ENCODE data around the gene CTBP1. TPM values are rescaled to one million over a fixed set of nuclear protein-coding genes. Genes with fewer than 3 reads are reported as not detected.

The CTBP1 gene
- total and polyA plus RNA-seq, 2 donors (not counting 1 experiment from before 2014, with no cell fraction given), result 212 to 343 TPM

DNA sequence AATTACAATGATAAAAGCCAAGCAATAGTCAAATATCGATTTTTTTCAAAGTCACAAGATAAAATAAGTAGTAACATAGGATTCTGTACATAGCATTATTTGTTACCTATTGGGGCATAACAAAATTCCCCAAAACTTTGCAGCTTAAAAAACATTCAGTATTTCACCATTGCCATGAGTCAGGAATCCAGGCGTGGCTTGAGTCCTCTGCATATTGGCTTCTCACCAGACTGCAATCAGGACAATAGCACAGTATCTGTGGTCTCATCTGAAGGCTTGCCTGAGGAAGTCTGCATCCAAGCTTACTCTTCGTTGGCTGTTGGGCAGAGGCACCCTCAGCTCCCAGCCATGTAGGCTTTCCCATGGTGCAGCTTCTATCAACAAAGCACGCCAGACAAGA is 6.2 kb upstream of the CTBP1 start:
- ChIA-PET CTCF (interaction anchor here (1.2 kb wide), 1 partner anchor 13 kb away, joined by 3 read pairs; no protein-coding TSS in a partner anchor), POLR2A (no interaction called here)
- H3K4me1 ChIP-seq (ENCODE audit: control insufficient read depth in 2 of 2, insufficient read depth in 2 of 2, low read length in 2 of 2), result peaks cover 11 to 18% of the 10 kb centered on the region in 2 donors
- Mint-ChIP-seq H3K27ac (no peak overlapping the region), H3K9me3 (ENCODE audit: insufficient read depth) (peaks cover 2% of the 10 kb centered on the region), H3K27me3 (no peaks in the 10 kb centered on the region), H3K4me1 (peaks cover 39% of the 10 kb centered on the region), H3K4me3 (no peak overlapping the region)
- peaks cover 78% of the 10 kb centered on the region for H3K79me2 ChIP-seq (ENCODE audit: control insufficient read depth, insufficient read depth, low read length)
- TF ChIP-seq CTCF (IDR thresholded peaks at IDR 0.05) (no peak), EZH2 (IDR thresholded peaks at IDR 0.05; ENCODE audit: borderline replicate concordance, insufficient read depth, low read depth, low read length, poor library complexity, severe bottlenecking) (no peak)
- WGBS (ENCODE audit: insufficient coverage), result 100% methylated on average over 2 of the region's 4 CpGs
- no peak for DNase-seq
- H2AFZ ChIP-seq (ENCODE audit: insufficient read depth, low read depth, low read length, poor library complexity, severe bottlenecking), result no peak overlapping the region
- no peaks in the 10 kb centered on the region for H4K20me1 ChIP-seq (ENCODE audit: control insufficient read depth, insufficient read depth, low read length, poor library complexity, severe bottlenecking)
- H3K27ac ChIP-seq (ENCODE audit: low read length in 2 of 2), result no peak overlapping the region
- no peak overlapping the region for H3K9ac ChIP-seq (ENCODE audit: low read length)
- no peak overlapping the region for H3K4me3 ChIP-seq (ENCODE audit: control extremely low read depth in 1 of 5, extremely low read depth in 1 of 5, insufficient read depth in 1 of 5, low read depth in 2 of 5, low read length in 4 of 5)
- ATAC-seq (ENCODE audit: low read depth), result no peak
- intact Hi-C loops (cut with micrococcal nuclease), result no loop called here
- H3K36me3 ChIP-seq (replicated peaks in 1 of 2; ENCODE audit: control extremely low read depth in 1 of 2, control insufficient read depth in 1 of 2, extremely low read depth in 1 of 2, insufficient read depth in 2 of 2, low read length in 1 of 2), result peaks cover 0 to 3% of the 10 kb centered on the region in 2 experiments
- no peaks in the 10 kb centered on the region for H3K27me3 ChIP-seq (replicated peaks in 1 of 4; ENCODE audit: control extremely low read depth in 1 of 4, control insufficient read depth in 3 of 4, insufficient read depth in 4 of 4, low read length in 3 of 4)
- no peak overlapping the region for H3K4me2 ChIP-seq (replicated peaks; ENCODE audit: low read depth, low read length, poor library complexity, severe bottlenecking)
- peaks cover 0 to 4% (median 3%) of the 10 kb centered on the region in 3 donors for H3K9me3 ChIP-seq (ENCODE audit: control extremely low read depth in 1 of 3, control insufficient read depth in 2 of 3, insufficient read depth in 1 of 3, low read length in 2 of 3)

GRCh38 chr4:1253831-1254230 is 4.9 kb upstream of the CTBP1 start:
- no peak overlapping the region for H3K9ac ChIP-seq (ENCODE audit: low read length)
- H3K9me3 Mint-ChIP-seq (ENCODE audit: insufficient read depth), result peaks cover 2% of the 10 kb centered on the region
- ATAC-seq (ENCODE audit: low read depth), result no peak
- WGBS (ENCODE audit: insufficient coverage), result 86% methylated on average over 5 of the region's 5 CpGs
- H3K4me1 ChIP-seq (ENCODE audit: control insufficient read depth in 2 of 2, insufficient read depth in 2 of 2, low read length in 2 of 2), result peaks cover 16 to 24% of the 10 kb centered on the region in 2 donors
- H2AFZ ChIP-seq (ENCODE audit: insufficient read depth, low read depth, low read length, poor library complexity, severe bottlenecking), result no peak overlapping the region
- intact Hi-C loops (cut with micrococcal nuclease), result no loop called here
- ChIA-PET POLR2A (no interaction called here), CTCF (interaction anchor here (1.2 kb wide), 1 partner anchor 14 kb away, joined by 3 read pairs; no protein-coding TSS in a partner anchor)
- no peak overlapping the region for H3K27ac ChIP-seq (ENCODE audit: low read length in 2 of 2)
- H4K20me1 ChIP-seq (ENCODE audit: control insufficient read depth, insufficient read depth, low read length, poor library complexity, severe bottlenecking), result no peaks in the 10 kb centered on the region
- no peak overlapping the region for H3K4me3 Mint-ChIP-seq
- no peak overlapping the region for H3K4me3 ChIP-seq (ENCODE audit: control extremely low read depth in 1 of 5, extremely low read depth in 1 of 5, insufficient read depth in 1 of 5, low read depth in 2 of 5, low read length in 4 of 5)
- TF ChIP-seq CTCF (IDR thresholded peaks at IDR 0.05) (no peak), EZH2 (IDR thresholded peaks at IDR 0.05; ENCODE audit: borderline replicate concordance, insufficient read depth, low read depth, low read length, poor library complexity, severe bottlenecking) (no peak)
- no peak overlapping the region for H3K27ac Mint-ChIP-seq
- no peaks in the 10 kb centered on the region for H3K27me3 Mint-ChIP-seq
- no peak overlapping the region for H3K4me2 ChIP-seq (replicated peaks; ENCODE audit: low read depth, low read length, poor library complexity, severe bottlenecking)
- H3K79me2 ChIP-seq (ENCODE audit: control insufficient read depth, insufficient read depth, low read length), result peaks cover 74% of the 10 kb centered on the region
- H3K27me3 ChIP-seq (replicated peaks in 1 of 4; ENCODE audit: control extremely low read depth in 1 of 4, control insufficient read depth in 3 of 4, insufficient read depth in 4 of 4, low read length in 3 of 4), result no peaks in the 10 kb centered on the region
- H3K36me3 ChIP-seq (replicated peaks in 1 of 2; ENCODE audit: control extremely low read depth in 1 of 2, control insufficient read depth in 1 of 2, extremely low read depth in 1 of 2, insufficient read depth in 2 of 2, low read length in 1 of 2), result peaks cover 0 to 3% of the 10 kb centered on the region in 2 experiments
- peaks cover 36% of the 10 kb centered on the region for H3K4me1 Mint-ChIP-seq
- H3K9me3 ChIP-seq (ENCODE audit: control extremely low read depth in 1 of 3, control insufficient read depth in 2 of 3, insufficient read depth in 1 of 3, low read length in 2 of 3), result peaks cover 0 to 4% (median 3%) of the 10 kb centered on the region in 3 donors
- DNase-seq, result no peak
